KOPT-K1 (cell line): Measurements from ENCODE around the gene ITSN2.
"Not testable (repeated sequence)": the region's sequence is repeated elsewhere in the genome, so short reads cannot be mapped to it uniquely, and the experiment has no call there.

ENCODE experiments used
- H3K27ac ChIP-seq: fragments of 200-600 bp; sonication (generic); 2 replicates; pipeline ENCODE4 v1.5.1; 2016; ENCODE audit warnings: antibody characterized with exemption, mild to moderate bottlenecking, low read depth, low read length; ENCODE audit not compliant: poor library complexity, severe bottlenecking
- H3K36me3 ChIP-seq: fragments of 200-600 bp; sonication (generic); 2 replicates; pipeline ENCODE4 v1.5.1; 2017; ENCODE audit warnings: antibody characterized with exemption, mild to moderate bottlenecking, low read length, moderate library complexity; ENCODE audit not compliant: insufficient read depth
- H3K9me3 ChIP-seq: fragments of 200-600 bp; sonication (generic); 2 replicates; pipeline ENCODE4 v1.5.1; 2017; ENCODE audit warnings: antibody characterized with exemption, low read length, mild to moderate bottlenecking; ENCODE audit not compliant: insufficient read depth, poor library complexity, severe bottlenecking

The ITSN2 gene

GRCh38 chr2:24380820-24381219, 20.5 kb upstream of the ITSN2 start:
- H3K36me3 ChIP-seq, result no peaks in the 10 kb centered on the region
- H3K27ac ChIP-seq, result no peak overlapping the region
- no peaks in the 10 kb centered on the region for H3K9me3 ChIP-seq

DNA sequence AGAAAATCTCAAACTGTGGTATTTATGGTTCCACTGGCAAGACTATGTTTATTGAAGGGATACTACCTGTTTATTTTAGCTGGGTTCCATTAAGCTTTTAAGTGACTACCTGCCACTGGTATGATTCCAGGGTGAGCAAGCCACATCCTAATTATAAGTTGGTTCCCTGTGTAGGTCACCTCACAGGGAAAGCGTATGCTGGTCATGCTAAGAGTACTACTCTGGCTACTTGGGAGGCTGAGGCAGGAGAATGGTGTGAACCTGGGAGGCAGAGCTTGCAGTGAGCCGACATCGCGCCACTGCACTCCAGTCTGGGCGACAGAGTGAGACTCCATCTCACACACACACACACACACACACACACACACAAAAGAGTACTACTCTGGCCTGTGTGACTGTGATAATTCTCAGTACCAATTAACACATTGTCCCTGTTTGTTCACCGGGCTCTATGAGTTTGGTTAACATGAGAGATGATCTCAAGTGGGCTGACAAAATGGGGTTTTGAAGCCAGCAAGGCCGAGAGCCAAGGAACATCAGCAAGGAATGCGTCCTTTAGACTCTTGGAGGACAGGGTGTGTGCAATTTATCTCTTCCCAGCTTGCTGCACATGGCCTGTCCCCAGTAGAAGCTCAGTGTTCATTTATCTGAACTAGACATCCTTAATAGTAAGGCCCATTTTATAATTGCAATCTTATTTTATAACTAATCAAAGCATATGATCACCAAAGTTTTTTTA, 15.2 kb upstream of the ITSN2 start:
- H3K27ac ChIP-seq, result no peak overlapping the region
- no peaks in the 10 kb centered on the region for H3K9me3 ChIP-seq
- H3K36me3 ChIP-seq, result no peaks in the 10 kb centered on the region

- H3K27ac ChIP-seq, result no peak overlapping the region
- no peaks in the 10 kb centered on the region for H3K9me3 ChIP-seq
- no peaks in the 10 kb centered on the region for H3K36me3 ChIP-seq
Observed at GRCh38 chr2:24374301-24374700, 14.0 kb upstream of the ITSN2 start.

DNA sequence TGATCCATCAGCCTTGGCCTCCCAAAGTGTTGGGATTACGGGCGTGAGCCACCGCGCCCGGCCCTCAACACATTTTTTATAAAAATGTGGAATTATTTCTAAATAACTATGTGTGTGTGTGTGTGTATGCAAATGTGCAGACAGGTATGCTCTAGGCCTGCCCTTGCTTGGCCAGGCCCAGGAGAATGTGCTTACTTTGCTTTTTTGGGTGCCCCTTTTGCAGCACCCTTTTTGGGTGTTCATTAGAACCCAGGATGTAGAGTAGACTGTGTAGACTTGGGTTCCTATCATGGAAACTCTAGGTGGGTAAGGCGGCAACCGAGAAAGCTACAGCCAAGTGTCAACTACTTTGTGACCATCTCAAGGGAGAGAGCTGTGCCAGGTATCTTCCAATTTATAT, 11.7 kb upstream of the ITSN2 start:
- H3K9me3 ChIP-seq, result no peaks in the 10 kb centered on the region
- H3K36me3 ChIP-seq, result no peaks in the 10 kb centered on the region
- no peak overlapping the region for H3K27ac ChIP-seq

DNA sequence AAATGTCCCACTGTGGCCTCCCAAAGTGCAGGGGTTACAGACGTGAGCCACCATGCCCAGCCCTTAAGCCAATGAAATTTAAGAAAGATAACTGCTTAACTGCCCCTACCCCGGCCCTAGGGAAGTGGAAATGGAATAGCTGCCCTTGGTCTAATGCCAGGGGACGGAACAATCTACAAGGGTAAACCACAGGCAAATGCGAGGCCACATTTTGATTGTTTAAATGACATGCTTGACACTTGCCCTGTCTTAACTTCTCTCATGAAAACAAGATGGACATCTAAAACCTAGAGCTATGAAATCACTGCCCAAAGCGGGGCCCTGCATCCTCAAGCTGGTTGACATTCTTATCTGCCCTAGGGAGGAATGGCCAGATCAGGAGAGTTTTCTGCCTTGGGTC, 5.5 kb upstream of the ITSN2 start:
- Histone ChIP-seq H3K36me3 (no peaks in the 10 kb centered on the region), H3K9me3 (no peaks in the 10 kb centered on the region), H3K27ac (no peak overlapping the region)

DNA sequence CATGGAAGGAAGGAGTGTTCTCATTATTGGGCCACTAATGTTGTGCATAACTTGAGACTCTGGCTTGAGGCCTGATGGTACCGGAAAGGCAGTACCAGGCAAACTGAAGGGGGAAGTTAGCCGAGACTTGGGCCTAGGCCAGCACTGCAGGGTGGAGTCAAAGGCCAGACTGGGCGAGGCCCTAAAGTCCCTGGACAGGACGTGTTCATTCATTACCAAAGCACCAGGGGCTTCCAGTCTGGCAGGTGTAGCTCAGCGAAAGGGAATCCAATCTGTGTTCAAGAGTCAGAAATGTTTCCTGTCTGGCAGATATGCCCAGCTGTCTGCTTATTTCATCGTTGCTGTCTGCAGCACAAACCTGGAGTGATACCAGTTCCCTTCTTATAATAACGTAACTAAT, 4.7 kb upstream of the ITSN2 start:
- no peaks in the 10 kb centered on the region for H3K9me3 ChIP-seq
- no peak overlapping the region for H3K27ac ChIP-seq
- H3K36me3 ChIP-seq, result no peaks in the 10 kb centered on the region

DNA sequence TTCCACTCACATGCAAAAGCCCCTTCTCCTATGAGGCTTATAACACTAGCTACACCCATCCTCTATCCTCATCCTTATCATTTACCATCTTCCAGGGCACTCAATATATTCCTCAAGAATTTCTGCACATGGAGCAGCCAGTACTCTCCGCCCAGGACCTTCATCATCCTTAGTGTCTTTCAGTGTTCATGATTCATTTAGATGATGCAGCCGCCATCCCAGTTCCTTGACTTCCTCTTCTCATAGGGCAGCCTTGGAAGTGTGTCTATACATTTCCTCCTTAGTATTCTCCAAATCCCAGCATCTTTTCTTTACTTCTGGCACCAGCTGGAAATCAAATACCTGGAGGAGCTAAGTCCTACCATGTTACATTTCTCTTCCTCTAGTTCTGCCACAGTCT, 3.0 kb upstream of the ITSN2 start:
- no peaks in the 10 kb centered on the region for H3K9me3 ChIP-seq
- H3K27ac ChIP-seq, result no peak overlapping the region
- H3K36me3 ChIP-seq, result no peaks in the 10 kb centered on the region

- no peaks in the 10 kb centered on the region for H3K36me3 ChIP-seq
- H3K27ac ChIP-seq, result no peak overlapping the region
- no peaks in the 10 kb centered on the region for H3K9me3 ChIP-seq
Observed at GRCh38 chr2:24362253-24362652, 1.9 kb upstream of the ITSN2 start.

DNA sequence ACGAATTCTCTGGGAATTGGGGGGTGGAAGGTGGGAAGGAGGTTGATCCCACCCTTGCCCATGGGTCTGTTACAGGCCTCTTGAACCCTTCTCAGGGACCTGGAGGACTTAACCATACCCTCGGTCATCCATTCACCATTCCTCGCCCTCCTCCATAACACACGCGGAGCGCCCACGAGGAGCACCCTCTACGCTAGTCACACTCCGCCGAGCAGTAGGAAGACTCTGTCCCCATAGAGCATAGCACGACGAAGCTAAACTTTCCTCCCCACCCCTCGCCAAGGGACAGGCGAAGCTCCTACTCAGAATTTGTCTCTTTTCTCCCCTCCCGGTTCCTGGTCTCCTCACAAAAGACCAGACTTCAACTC, 611 bp upstream of the ITSN2 start:
- H3K9me3 ChIP-seq, result no peaks in the 10 kb centered on the region
- peak overlapping the region; percentile 83 for H3K27ac ChIP-seq
- no peaks in the 10 kb centered on the region for H3K36me3 ChIP-seq

GRCh38 chr2:24359129-24360049, 947 bp downstream of the ITSN2 start:
- Histone ChIP-seq H3K9me3 (no peaks in the 10 kb centered on the region), H3K27ac (peak overlapping the region; percentile 83), H3K36me3 (no peaks in the 10 kb centered on the region)

- H3K9me3 ChIP-seq, H3K36me3 ChIP-seq, H3K27ac ChIP-seq: not testable (repeated sequence)
Observed at GRCh38 chr2:24357767-24358166, 2.6 kb downstream of the ITSN2 start.

DNA sequence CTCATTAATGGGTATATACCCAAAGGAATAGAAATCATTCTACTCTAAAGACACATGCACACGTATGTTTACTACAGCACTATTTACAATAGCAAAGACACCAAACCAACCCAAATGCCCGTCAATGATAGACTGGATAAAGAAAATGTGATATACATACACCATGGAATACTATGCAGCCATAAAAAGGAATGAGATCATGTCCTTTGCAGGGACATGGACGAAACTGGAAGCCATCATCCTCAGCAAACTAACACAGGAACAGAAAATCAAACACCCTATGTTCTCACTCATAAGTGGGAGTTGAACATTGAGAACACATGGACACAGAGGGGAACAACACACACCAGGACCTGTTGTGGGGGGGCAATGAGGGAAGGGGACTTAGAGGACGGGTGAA, 3.2 kb downstream of the ITSN2 start:
- H3K36me3 ChIP-seq, H3K9me3 ChIP-seq, H3K27ac ChIP-seq: not testable (repeated sequence)

DNA sequence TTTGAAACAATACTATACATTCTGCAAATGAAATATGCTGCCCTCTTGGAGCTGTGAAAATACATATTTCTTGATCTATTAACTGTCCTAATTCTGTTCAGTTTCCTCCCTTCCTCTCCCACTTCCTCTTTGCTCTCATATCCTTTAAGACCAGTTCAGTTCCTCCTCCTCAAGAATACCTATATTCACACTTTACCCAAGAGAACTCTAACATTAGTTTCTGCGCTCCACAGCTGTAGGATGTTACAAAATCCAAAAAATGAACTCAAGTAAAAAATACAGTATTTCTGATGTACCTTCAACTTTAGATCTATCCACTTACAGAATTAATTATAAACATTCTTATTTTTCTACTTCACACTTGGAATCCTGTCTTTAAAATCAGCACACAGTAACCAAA, 5.4 kb downstream of the ITSN2 start:
- H3K27ac ChIP-seq, result no peak overlapping the region
- no peaks in the 10 kb centered on the region for H3K36me3 ChIP-seq
- H3K9me3 ChIP-seq, result no peaks in the 10 kb centered on the region

- Histone ChIP-seq H3K36me3 (no peaks in the 10 kb centered on the region), H3K9me3 (no peaks in the 10 kb centered on the region), H3K27ac (no peak overlapping the region)
Observed at GRCh38 chr2:24354395-24354794, 5.9 kb downstream of the ITSN2 start.

- Histone ChIP-seq H3K27ac (no peak overlapping the region), H3K9me3 (no peaks in the 10 kb centered on the region), H3K36me3 (no peaks in the 10 kb centered on the region)
Observed at GRCh38 chr2:24353973-24354372, 6.4 kb downstream of the ITSN2 start.

GRCh38 chr2:24353364-24353763, 7.0 kb downstream of the ITSN2 start:
- H3K9me3 ChIP-seq, result no peaks in the 10 kb centered on the region
- no peaks in the 10 kb centered on the region for H3K36me3 ChIP-seq
- H3K27ac ChIP-seq, result no peak overlapping the region
